Right lobe of liver (tissue), 4 donors: Measurements from ENCODE around the gene HCN3.

ENCODE experiments used
- CTCF ChIP-seq, 4 donors: fragments of 200-600 bp in 3 of 4; fragments of 450-650 bp in 1 of 4; IDR thresholded peaks; one replicate each; pipeline versions ENCODE4 v1.5.1 to v1.8.0; 2016 to 2022; ENCODE audit warnings: antibody characterized with exemption in 4 of 4, mild to moderate bottlenecking in 2 of 4
- POLR2A ChIP-seq: fragments of 450-650 bp; IDR thresholded peaks from one replicate; pipeline ENCODE4 v1.6.1; 2017; ENCODE audit warnings: antibody characterized with exemption, mild to moderate bottlenecking
- donor health status: DM: no; HTN: no; CAD: no.
- donor health status: DM: no; HTN: no; CAD: no.
- donor health status: DM: no; HTN: yes; CAD: no.

- TF ChIP-seq CTCF (IDR thresholded peaks at IDR 0.05) (no peak), POLR2A (no peak)
Observed at GRCh38 chr1:155293086-155293749, 16.0 kb downstream of the HCN3 start.
